Gastroesophageal sphincter (tissue), 4 donors: ENCODE measurements around the gene TMPRSS11D. TPM values are rescaled to one million over a fixed set of nuclear protein-coding genes. Genes with fewer than 3 reads are reported as not detected.

ENCODE experiments used
- ATAC-seq: fragments of 150-250 bp; one replicate; pipeline ENCODE4 v1.9.1; 2016; ENCODE audit warnings: mild to moderate bottlenecking, moderate library complexity
- H3K27ac ChIP-seq, 4 donors: fragments of 200-600 bp; sonication (generic) in 3 of 4; 1 replicate in 3 of 4; 2 replicates in 1 of 4; pipeline ENCODE4 v1.5.1; 2016 to 2019
- H3K27me3 ChIP-seq: fragments of 200-600 bp; sonication (generic); one replicate; pipeline ENCODE4 v1.5.1; 2019
- H3K36me3 ChIP-seq, 2 donors: fragments of 200-600 bp; sonication (generic); one replicate each; pipeline ENCODE4 v1.5.1; 2019; ENCODE audit warnings: control low read depth in 1 of 2
- H3K4me1 ChIP-seq, 3 donors: fragments of 200-600 bp; sonication (generic); 1 replicate in 2 of 3; 2 replicates in 1 of 3; pipeline ENCODE4 v1.5.1; 2016 to 2019; ENCODE audit warnings: control low read depth in 2 of 3
- H3K4me3 ChIP-seq, 2 donors: fragments of 200-600 bp; sonication (generic); one replicate each; pipeline ENCODE4 v1.5.1; 2019; ENCODE audit warnings: mild to moderate bottlenecking in 1 of 2, moderate library complexity in 1 of 2
- H3K9me3 ChIP-seq, 3 donors: fragments of 200-600 bp; sonication (generic); one replicate each; pipeline ENCODE4 v1.5.1; 2017 to 2019; ENCODE audit warnings: control low read depth in 2 of 3
- EP300 ChIP-seq: sonication (generic); formaldehyde crosslinking; IDR thresholded peaks from one replicate; pipeline ENCODE4 v1.6.1; 2017; ENCODE audit warnings: antibody characterized with exemption, mild to moderate bottlenecking
- POLR2A ChIP-seq, 2 donors: fragments of 450-650 bp; IDR thresholded peaks; one replicate each; pipeline ENCODE4 v1.6.1; 2017; ENCODE audit warnings: antibody characterized with exemption in 2 of 2, mild to moderate bottlenecking in 2 of 2, moderate library complexity in 1 of 2
- POLR2AphosphoS5 ChIP-seq: sonication (generic); formaldehyde crosslinking; IDR thresholded peaks from one replicate; pipeline ENCODE4 v1.6.1; 2017; ENCODE audit warnings: antibody characterized with exemption
- WGBS, 2 donors: methylation state at CpG; one replicate each; pipeline ENCODE4 v1.1.5; 2018; ENCODE audit warnings: low coverage in 1 of 2; 5-methylcytosine and 5-hydroxymethylcytosine counted together
- total RNA-seq, 4 donors: library from RNA; depleted of rRNA; stranded (reverse); fragments of >200 nt; gene quantifications; one replicate each; pipeline ENCODE4 v1.1.0, GENCODE V29; 2016
- TF ChIP-seq, protein P1 (sequence below), 4 experiments: fragments of 200-600 bp in 2 of 4; fragments of 450-650 bp in 2 of 4; sonication (generic) in 1 of 4; IDR thresholded peaks; one replicate each; pipeline ENCODE4 v1.5.1; 2017 to 2019; ENCODE audit warnings: antibody characterized with exemption in 4 of 4, mild to moderate bottlenecking in 2 of 4, moderate library complexity in 2 of 4

The TMPRSS11D gene
- total RNA-seq, 4 donors from 2014 or later = 0.27 to 17.6 (median 1.2) TPM

DNA sequence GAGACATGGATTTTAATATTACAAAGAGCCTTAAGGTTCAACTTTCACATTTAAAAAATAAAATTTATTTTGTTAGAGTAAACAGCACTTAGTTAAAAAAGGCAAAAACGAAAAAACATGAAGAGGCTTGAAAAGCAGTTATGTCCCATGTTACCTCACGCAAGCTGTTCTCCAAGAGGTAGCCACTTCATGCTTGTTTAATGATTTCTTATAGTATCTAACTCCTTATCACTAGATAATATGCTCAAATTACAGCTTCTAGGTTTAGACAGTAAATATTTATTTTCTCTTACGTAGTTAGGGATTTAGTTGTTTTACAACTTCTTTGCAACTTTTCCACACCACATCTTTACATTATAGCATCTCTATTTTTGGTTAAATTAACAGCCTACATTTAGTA is 27.8 kb upstream of the TMPRSS11D start:
- 80 to 87% methylated on average over 3 of the region's 3 CpGs for WGBS, 2 donors
- Histone ChIP-seq H3K4me3 (no peak overlapping the region), H3K27ac (no peak overlapping the region), H3K27me3 (no peaks in the 10 kb centered on the region), H3K36me3 (no peaks in the 10 kb centered on the region), H3K4me1 (no peaks in the 10 kb centered on the region), H3K9me3 (no peaks in the 10 kb centered on the region)
- no peak for ATAC-seq
- TF ChIP-seq, protein P1, sequence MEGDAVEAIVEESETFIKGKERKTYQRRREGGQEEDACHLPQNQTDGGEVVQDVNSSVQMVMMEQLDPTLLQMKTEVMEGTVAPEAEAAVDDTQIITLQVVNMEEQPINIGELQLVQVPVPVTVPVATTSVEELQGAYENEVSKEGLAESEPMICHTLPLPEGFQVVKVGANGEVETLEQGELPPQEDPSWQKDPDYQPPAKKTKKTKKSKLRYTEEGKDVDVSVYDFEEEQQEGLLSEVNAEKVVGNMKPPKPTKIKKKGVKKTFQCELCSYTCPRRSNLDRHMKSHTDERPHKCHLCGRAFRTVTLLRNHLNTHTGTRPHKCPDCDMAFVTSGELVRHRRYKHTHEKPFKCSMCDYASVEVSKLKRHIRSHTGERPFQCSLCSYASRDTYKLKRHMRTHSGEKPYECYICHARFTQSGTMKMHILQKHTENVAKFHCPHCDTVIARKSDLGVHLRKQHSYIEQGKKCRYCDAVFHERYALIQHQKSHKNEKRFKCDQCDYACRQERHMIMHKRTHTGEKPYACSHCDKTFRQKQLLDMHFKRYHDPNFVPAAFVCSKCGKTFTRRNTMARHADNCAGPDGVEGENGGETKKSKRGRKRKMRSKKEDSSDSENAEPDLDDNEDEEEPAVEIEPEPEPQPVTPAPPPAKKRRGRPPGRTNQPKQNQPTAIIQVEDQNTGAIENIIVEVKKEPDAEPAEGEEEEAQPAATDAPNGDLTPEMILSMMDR (IDR thresholded peaks at IDR 0.05) = no peak
- no peak for TF ChIP-seq POLR2A (IDR thresholded peaks at IDR 0.05)
- no peak for TF ChIP-seq POLR2AphosphoS5
- no peak for TF ChIP-seq EP300

DNA sequence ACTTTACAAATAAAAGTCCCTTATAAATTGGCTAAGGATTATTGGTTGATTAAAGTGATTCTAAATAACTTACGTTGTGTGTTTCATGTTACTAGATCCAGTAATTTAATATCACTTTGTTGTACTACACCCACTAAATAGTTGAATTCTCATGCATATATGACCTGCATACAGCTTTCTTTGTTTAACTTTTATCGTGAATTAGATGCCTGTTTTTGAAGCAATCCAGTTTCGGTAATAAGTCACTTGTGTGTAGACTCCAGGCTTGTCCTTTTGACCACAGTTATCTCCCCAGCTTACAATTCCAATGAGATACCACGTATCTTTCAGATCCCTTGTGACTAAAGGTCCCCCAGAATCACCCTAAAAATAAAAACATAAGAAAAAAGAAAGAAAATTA is 27.3 kb upstream of the TMPRSS11D start:
- Histone ChIP-seq H3K36me3 (no peaks in the 10 kb centered on the region), H3K4me1 (no peaks in the 10 kb centered on the region), H3K9me3 (no peaks in the 10 kb centered on the region), H3K27ac (no peak overlapping the region), H3K4me3 (no peak overlapping the region), H3K27me3 (no peaks in the 10 kb centered on the region)
- 56 to 77% methylated on average over 4 of the region's 4 CpGs for WGBS, 2 donors
- ATAC-seq = no peak
- no peak for TF ChIP-seq POLR2A (IDR thresholded peaks at IDR 0.05)

DNA sequence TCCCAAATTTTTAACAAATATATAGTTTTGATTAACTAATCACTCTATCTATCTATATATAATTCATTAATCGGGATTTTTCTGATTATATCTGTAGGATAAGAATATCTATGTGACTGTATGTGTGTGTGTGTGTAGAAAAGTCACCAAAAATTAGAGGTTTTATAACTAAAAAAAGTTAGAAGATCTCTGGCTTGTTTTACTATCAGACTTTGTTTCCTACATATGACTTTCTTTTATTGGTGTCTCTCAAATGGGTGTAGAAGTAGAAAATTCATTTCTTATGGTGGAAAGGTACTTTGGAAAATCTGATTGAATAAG is 26.7 kb upstream of the TMPRSS11D start:
- no peaks in the 10 kb centered on the region for H3K9me3 ChIP-seq
- H3K4me1 ChIP-seq = no peaks in the 10 kb centered on the region
- no peak for ATAC-seq
- H3K4me3 ChIP-seq = no peak overlapping the region
- no peaks in the 10 kb centered on the region for H3K27me3 ChIP-seq
- H3K27ac ChIP-seq = no peak overlapping the region
- H3K36me3 ChIP-seq = no peaks in the 10 kb centered on the region
- WGBS, 2 donors = 0 to 13% methylated on average over 1 of the region's 1 CpG
- TF ChIP-seq POLR2AphosphoS5 (no peak), EP300 (no peak), POLR2A (IDR thresholded peaks at IDR 0.05) (no peak)
- TF ChIP-seq, protein P1 (IDR thresholded peaks at IDR 0.05) = no peak

DNA sequence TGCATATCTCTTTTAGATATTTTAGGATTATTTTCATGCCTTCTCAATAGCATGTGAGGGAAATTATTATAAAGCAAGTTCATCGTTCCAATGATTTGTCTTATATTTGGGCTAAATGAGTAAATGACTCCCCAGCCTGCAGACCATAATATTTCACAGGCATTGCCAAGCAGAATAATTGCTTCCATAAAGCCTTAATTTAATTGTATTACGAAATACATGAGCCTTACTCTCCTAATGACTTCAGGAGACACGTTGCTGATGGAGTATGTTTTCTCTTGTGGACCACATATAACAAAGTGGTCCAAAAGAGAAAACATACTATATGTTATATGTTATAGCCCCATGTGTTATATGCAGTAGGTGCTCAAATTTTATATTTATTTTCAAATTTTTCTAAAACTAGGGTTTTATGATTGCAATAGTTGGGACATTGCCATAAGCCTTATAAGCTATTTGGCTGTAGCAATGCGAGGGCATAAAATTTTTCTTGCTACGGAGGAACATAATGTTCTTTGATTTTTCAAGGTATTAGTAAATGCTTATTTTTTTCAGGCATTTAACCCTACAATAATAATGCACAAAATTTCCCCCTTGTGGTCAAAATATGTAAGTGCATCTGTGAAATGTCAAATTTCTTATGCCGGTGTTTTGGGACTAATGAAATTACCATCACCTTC is 26.2 kb upstream of the TMPRSS11D start:
- no peaks in the 10 kb centered on the region for H3K4me1 ChIP-seq
- no peaks in the 10 kb centered on the region for H3K27me3 ChIP-seq
- H3K36me3 ChIP-seq = no peaks in the 10 kb centered on the region
- no peaks in the 10 kb centered on the region for H3K9me3 ChIP-seq
- no peak overlapping the region for H3K4me3 ChIP-seq
- no peak overlapping the region for H3K27ac ChIP-seq
- no peak for ATAC-seq
- TF ChIP-seq POLR2AphosphoS5 (no peak), POLR2A (IDR thresholded peaks at IDR 0.05) (no peak), EP300 (no peak)
- TF ChIP-seq, protein P1 (IDR thresholded peaks at IDR 0.05) = peak in 2 of 4 experiments; percentile 39 to 40
- WGBS, 2 donors = 48 to 49% methylated on average over 6 of the region's 6 CpGs

DNA sequence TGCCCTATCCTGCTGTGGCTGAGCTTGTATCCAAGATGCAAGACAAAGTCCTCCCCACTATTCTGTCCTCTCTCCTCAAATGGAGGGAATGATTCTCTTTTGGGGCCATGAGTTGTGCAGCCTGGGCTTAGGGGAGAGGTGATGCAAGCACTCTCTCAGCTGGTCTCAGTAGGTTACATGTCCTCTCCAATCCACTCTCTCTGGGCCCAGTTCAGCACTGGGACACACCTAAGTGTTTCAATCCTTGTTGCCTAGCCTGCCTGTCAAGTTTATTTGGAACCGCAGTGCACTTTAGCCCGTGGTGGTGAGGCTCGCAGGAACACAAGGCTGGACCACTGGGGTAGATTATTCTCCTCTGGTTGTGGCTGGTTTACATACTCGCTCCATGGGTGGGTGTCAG is 23.8 kb upstream of the TMPRSS11D start:
- WGBS, 2 donors = no CpG with 5 or more reads among the region's 4 CpGs
- ATAC-seq = no peak
- Histone ChIP-seq H3K4me3 (no peak overlapping the region), H3K27me3 (no peaks in the 10 kb centered on the region), H3K4me1 (no peaks in the 10 kb centered on the region), H3K36me3 (no peaks in the 10 kb centered on the region), H3K9me3 (peaks cover 0 to 7% (median 0%) of the 10 kb centered on the region in 3 donors), H3K27ac (no peak overlapping the region)
- TF ChIP-seq, protein P1 (IDR thresholded peaks at IDR 0.05) = no peak
- TF ChIP-seq POLR2A (IDR thresholded peaks at IDR 0.05) (no peak), EP300 (no peak), POLR2AphosphoS5 (no peak)
